GM04504 (cell line): Measurements from ENCODE around the gene PIP4K2C.
A peak's percentile ranks its signal among the peaks of the same experiment; 100 is the strongest.
"Not testable (repeated sequence)": the region's sequence is repeated elsewhere in the genome, so short reads cannot be mapped to it uniquely, and the experiment has no call there.

Experiments
- DNase-seq: peaks from one replicate; pipeline ENCODE4 v3.0.0-alpha.2; 2012; ENCODE audit warnings: low read depth

PIP4K2C gene

GRCh38 chr12:57560516-57560915, 30.5 kb upstream of the PIP4K2C start:
- DNase-seq = no peak

DNA sequence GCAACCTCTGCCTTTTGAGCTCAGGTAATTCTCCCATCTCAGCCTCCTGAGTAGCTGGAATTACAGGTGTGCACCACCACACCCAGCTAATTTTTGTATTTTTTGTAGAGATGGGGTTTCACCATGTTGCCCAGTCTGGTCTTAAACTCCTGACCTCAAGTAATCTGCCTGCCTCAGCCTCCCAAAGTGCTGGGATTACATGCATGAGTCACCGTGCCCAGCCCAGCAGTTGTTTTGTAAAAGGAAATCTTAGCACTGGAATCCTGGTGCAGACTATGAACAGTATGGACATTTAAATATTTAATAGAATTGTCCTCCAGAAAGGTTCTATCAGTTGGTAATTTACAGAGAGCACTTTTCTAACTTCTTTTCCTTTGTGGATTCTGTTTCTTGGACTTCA, 29.9 kb upstream of the PIP4K2C start:
- DNase-seq = not testable (repeated sequence)

DNA sequence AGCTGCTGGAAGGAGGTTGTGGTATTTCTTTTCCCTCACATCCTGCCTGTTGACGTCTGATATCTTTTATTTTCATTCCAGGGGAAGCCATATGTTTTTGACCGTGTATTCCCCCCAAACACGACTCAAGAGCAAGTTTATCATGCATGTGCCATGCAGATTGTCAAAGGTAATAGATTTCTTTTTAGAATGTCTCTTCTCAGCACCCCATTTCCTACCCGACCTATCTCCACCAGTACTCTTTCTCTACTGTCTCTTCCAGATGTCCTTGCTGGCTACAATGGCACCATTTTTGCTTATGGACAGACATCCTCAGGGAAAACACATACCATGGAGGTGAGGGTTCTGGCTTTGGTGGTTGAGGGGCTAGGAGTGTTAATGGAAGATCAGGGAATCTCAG, 27.6 kb upstream of the PIP4K2C start:
- DNase-seq = no peak

DNA sequence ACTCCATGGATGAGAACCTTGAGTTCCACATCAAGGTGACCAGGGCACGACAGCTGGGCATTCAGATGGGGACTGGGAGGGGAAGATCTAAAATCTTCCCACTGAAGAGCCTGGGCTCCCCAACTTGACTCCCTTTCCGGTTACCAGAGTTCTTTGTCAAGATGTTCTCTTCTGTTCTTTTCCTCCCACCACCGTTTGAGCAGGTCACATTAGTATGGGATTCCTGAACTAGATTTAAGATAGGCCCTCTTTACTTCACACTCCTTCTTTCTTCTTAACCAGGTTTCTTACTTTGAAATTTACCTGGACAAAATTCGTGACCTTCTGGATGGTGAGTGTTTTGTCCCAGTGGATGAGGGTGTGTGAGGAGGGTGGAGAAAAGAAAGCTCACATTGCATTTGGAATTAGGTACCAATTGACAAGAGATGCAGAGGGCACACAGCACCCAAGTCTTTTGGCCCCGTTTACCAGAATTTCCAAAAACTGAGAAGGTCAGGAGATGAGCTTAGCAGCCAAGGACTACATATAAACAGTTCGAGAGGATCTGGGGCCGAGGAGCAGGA, 26.7 kb upstream of the PIP4K2C start:
- no peak for DNase-seq

GRCh38 chr12:57568838-57569237, 22.2 kb upstream of the PIP4K2C start:
- no peak for DNase-seq

- no peak for DNase-seq
These were observed 21.1 kb upstream of the PIP4K2C start for GRCh38 chr12:57569858-57570257.

- DNase-seq = not testable (repeated sequence)
These were observed 20.6 kb upstream of the PIP4K2C start for GRCh38 chr12:57570438-57570837.

DNA sequence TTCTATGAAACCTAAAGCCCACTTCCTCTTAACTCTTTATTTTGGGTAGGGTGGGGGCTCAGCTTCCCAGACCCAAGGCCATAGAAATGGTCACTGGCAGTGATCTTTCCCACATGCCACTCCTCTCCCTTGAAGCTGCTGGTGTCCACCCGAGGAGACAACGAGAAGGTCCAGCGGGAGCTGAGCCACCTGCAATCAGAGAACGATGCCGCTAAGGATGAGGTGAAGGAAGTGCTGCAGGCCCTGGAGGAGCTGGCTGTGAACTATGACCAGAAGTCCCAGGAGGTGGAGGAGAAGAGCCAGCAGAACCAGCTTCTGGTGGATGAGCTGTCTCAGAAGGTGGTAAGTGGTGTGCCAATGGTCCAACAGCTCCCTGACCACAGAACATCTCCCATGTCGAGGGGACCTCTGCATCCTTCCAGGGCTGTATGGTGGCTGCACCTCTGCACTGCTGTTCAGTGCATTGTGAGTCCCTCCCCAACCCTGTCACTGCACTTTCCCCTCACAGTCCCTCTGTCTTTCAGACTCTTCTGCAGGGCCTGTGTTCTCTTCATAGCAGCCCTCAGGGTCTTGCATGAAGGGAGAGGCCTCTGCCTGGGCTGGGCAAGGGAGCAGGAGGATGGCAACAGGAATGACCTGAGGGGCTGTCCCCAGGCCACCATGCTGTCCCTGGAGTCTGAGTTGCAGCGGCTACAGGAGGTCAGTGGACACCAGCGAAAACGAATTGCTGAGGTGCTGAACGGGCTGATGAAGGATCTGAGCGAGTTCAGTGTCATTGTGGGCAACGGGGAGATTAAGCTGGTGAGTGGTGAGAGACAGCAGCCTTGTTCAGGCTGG, 18.8 kb upstream of the PIP4K2C start:
- no peak for DNase-seq

DNA sequence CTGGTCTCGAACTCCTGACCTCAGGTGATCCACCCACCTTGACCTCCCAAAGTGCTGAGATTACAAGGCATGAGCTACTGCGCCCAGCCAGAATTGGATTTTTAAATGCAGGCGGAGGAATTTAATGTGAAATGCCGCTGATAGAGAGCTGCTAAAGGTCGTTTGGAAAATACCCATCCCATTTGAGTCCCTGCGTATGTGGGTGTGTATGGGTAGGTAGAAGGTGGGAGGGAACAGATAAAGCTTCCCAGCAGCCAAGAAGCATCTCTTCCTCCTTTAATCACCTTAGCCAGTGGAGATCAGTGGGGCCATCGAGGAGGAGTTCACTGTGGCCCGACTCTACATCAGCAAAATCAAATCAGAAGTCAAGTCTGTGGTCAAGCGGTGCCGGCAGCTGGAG, 16.2 kb upstream of the PIP4K2C start:
- DNase-seq = no peak

GRCh38 chr12:57575771-57576612, 15.0 kb upstream of the PIP4K2C start:
- DNase-seq = no peak

DNA sequence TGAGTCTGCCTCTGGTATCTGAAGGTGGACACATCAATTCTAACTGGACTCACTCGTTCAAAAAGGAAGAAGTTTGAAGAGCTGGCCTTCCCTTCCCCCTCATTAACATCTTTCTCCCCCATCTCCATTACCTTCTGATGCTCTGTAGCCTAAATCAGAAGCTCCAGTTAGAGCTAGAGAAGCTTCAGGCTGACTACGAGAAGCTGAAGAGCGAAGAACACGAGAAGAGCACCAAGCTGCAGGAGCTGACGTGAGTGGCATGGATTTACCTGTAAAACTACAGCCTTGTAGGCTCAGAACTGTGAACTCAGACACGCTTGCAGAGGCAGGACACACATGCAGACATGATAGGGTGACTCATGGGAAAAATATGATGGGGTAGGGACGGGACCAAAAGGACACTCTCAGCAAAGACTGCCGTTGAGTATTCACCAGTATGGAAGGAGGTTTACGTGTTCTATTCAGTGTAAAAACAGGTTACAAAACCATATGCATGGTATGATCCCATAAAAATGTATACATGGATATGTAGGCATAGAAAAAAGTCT, 14.3 kb upstream of the PIP4K2C start:
- DNase-seq = no peak

- DNase-seq = no peak
These were observed 12.8 kb upstream of the PIP4K2C start for GRCh38 chr12:57577981-57578758.

DNA sequence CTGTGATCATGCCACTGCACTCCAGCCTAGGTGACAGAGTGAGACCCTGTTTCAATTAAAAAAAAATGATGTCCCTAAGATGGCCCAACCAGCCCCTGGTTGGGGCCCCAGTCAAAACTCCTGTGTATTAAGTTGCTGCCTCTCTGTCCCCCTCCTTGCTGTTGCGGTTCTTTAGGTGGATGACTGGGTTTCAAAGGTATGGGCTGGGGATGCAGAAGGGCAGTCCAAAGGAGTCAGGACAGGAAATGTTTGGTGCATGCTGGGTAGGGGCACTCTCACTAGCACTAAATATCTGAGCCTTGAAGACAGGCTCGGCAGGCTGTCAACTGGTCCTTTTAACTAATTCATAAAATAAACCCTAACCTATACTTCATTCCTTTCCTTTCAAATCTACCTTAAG, 12.0 kb upstream of the PIP4K2C start:
- no peak for DNase-seq

DNA sequence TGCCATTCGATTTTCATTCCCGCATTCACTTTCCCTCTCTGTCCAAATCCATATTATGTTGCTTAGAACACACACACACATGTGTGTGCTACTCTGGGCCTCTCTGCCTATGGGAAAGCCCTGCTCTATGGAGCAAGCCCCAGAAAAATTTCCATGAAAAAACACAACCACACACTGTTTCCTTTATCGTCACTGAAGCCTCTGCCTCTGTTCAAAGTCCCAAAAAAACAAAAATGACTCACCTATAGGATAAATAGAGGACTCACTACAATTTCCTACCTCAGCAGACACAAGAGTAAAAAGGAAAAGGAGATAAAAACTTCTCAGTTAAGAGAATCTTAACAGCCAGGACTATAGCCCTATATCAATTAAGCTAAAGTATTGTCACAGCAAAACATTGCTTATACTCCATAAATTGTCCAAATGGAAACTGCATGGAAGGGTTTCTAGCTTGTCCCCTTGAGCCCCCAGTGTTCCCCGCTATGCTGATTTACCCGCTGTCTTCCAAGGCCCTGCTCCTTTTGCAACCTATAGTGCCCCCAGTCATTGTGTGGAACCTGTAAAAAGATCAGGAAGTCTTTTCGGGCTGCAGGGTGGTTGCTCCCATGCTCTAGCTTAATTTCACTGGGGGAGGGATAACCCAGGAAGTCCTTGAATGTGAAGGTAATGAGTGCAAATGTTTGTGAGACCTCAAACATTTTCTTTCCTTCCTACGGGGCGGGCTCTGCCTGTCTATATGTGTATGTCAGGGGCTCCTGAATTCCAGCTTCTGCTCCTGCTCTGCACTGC, 11.1 kb upstream of the PIP4K2C start:
- no peak for DNase-seq

- DNase-seq = no peak
These were observed 10.6 kb upstream of the PIP4K2C start for GRCh38 chr12:57580466-57580795.

GRCh38 chr12:57581802-57582201, 9.2 kb upstream of the PIP4K2C start:
- DNase-seq = no peak

DNA sequence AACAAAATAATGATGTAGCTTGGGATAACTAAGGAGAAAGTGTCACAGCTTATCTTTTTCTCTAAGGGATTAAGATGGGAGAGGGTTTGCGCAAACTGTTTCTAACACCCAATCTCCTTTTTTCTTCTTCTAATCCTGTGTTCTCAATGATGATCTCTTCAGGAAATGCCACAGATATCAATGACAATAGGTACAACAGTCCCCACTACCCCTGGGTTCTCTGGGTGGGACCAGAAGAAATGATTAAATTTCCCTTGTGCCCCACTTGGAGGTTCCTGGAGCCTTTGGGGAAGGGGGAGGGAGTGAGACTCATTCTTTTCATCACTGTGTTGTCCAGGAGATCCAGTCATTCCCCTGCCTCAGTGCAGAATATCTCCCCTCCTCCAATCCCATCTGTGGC, 8.6 kb upstream of the PIP4K2C start:
- DNase-seq = no peak

- peak; percentile 52 for DNase-seq
These were observed 7.8 kb upstream of the PIP4K2C start for GRCh38 chr12:57583008-57583831.

- no peak for DNase-seq
These were observed 6.9 kb upstream of the PIP4K2C start for GRCh38 chr12:57584050-57584449.

GRCh38 chr12:57584690-57585089, 6.3 kb upstream of the PIP4K2C start:
- no peak for DNase-seq
